HL-60 (cell line): ENCODE measurements around the gene ZSCAN12.

Experiments
- DNase-seq, 2 experiments: peaks; one replicate each; pipeline ENCODE4 v3.0.0-alpha.2; 2010 to 2020; ENCODE audit warnings: low read depth in 1 of 2, low spot score in 1 of 2
- H3K27ac ChIP-seq: fragments of 250-450 bp; sonication (Bioruptor Pico); replicated peaks from 2 replicates; pipeline ENCODE4 v1.5.1; 2020; ENCODE audit warnings: mild to moderate bottlenecking, moderate library complexity
- H3K27me3 ChIP-seq: fragments of 250-450 bp; sonication (Bioruptor Pico); 2 replicates; pipeline ENCODE4 v1.5.1; 2021; ENCODE audit warnings: mild to moderate bottlenecking, moderate library complexity; ENCODE audit not compliant: insufficient read depth, poor library complexity, severe bottlenecking
- H3K4me3 ChIP-seq: replicated peaks from 2 replicates; pipeline ENCODE4 v1.5.1; 2011; ENCODE audit warnings: mild to moderate bottlenecking, control low read depth, low read length; ENCODE audit not compliant: insufficient read depth
- GABPA ChIP-seq: IDR thresholded peaks from 2 replicates; pipeline ENCODE4 v1.6.1; 2012; ENCODE audit warnings: low read depth
- POLR2AphosphoS5 ChIP-seq: IDR thresholded peaks from 2 replicates; pipeline ENCODE4 v1.6.1; 2012; ENCODE audit warnings: low read depth
- SPI1 ChIP-seq: IDR thresholded peaks from 2 replicates; pipeline ENCODE4 v1.6.1; 2012; ENCODE audit warnings: low read depth, mild to moderate bottlenecking, borderline replicate concordance
- TF ChIP-seq, protein P1 (sequence below): IDR thresholded peaks from one replicate; pipeline ENCODE4 v1.5.1; 2011; ENCODE audit warnings: low read length, control low read depth, inconsistent platforms; ENCODE audit not compliant: insufficient read depth
- TF ChIP-seq, protein P2 (sequence below): IDR thresholded peaks from 2 replicates; pipeline ENCODE4 v1.6.1; 2012; ENCODE audit warnings: low read depth; ENCODE audit not compliant: insufficient replicate concordance

Gene ZSCAN12

DNA sequence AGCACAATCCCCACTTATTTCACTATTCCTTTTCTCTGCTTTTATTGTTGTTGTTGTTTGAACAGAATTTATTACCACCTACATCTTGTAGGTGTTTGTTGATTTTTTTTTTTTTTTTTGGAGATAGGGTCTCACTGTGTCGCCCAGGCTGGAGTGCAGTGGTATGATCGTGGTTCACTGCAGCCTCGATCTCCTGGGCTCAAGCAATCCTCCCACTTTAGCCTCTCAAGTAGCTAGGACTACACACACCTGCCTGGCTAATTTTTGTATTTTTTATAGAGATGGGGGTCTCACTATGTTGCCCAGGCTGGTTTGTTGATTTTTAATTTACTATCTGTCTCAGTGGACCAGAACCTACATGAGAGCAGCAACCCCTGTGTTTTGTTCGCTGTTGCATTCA lies 3.6 kb downstream of the ZSCAN12 start:
- no peak for DNase-seq
- H3K27me3 ChIP-seq: no peaks in the 10 kb centered on the region
- TF ChIP-seq SPI1: no peak
- TF ChIP-seq, protein P1, sequence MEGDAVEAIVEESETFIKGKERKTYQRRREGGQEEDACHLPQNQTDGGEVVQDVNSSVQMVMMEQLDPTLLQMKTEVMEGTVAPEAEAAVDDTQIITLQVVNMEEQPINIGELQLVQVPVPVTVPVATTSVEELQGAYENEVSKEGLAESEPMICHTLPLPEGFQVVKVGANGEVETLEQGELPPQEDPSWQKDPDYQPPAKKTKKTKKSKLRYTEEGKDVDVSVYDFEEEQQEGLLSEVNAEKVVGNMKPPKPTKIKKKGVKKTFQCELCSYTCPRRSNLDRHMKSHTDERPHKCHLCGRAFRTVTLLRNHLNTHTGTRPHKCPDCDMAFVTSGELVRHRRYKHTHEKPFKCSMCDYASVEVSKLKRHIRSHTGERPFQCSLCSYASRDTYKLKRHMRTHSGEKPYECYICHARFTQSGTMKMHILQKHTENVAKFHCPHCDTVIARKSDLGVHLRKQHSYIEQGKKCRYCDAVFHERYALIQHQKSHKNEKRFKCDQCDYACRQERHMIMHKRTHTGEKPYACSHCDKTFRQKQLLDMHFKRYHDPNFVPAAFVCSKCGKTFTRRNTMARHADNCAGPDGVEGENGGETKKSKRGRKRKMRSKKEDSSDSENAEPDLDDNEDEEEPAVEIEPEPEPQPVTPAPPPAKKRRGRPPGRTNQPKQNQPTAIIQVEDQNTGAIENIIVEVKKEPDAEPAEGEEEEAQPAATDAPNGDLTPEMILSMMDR: no peak
- TF ChIP-seq, protein P2, sequence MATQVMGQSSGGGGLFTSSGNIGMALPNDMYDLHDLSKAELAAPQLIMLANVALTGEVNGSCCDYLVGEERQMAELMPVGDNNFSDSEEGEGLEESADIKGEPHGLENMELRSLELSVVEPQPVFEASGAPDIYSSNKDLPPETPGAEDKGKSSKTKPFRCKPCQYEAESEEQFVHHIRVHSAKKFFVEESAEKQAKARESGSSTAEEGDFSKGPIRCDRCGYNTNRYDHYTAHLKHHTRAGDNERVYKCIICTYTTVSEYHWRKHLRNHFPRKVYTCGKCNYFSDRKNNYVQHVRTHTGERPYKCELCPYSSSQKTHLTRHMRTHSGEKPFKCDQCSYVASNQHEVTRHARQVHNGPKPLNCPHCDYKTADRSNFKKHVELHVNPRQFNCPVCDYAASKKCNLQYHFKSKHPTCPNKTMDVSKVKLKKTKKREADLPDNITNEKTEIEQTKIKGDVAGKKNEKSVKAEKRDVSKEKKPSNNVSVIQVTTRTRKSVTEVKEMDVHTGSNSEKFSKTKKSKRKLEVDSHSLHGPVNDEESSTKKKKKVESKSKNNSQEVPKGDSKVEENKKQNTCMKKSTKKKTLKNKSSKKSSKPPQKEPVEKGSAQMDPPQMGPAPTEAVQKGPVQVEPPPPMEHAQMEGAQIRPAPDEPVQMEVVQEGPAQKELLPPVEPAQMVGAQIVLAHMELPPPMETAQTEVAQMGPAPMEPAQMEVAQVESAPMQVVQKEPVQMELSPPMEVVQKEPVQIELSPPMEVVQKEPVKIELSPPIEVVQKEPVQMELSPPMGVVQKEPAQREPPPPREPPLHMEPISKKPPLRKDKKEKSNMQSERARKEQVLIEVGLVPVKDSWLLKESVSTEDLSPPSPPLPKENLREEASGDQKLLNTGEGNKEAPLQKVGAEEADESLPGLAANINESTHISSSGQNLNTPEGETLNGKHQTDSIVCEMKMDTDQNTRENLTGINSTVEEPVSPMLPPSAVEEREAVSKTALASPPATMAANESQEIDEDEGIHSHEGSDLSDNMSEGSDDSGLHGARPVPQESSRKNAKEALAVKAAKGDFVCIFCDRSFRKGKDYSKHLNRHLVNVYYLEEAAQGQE: no peak
- no peak for TF ChIP-seq POLR2AphosphoS5
- TF ChIP-seq GABPA: no peak
- no peak overlapping the region for H3K4me3 ChIP-seq
- no peak overlapping the region for H3K27ac ChIP-seq

DNA sequence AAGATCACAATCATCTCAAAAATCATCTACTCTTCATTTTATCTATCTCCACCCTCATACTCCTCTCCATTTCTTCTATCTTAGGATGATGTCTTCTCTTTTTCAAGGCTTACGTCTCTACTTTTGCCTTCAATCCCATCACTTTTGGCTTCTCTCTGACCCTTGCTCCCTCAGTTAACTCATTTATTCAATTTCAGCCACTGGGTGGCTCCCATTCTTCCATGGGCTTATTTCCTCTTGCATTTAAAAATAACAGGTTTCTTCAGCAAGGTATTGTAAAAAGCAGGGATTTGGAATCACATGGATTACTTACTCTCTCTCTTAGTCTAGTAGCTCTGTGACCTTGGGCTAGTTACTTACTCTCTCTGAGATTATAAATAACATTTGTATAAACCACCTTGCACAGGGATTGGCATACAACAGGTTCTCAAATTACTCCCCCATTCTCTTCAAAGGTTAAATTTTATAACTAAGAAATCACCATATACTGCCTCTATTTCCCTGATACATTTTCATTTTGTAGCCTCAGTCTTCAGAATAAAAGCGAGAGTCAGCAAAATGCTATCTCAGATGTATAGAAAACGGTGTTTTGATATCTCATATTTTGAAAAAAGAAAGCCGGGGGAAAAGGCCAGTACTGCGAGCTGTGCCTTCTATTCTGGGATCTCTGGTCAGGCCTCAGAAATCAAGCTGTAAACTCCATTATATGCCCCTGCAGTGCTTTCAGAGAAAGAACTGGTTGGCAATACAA lies 5.5 kb downstream of the ZSCAN12 start:
- no peak overlapping the region for H3K4me3 ChIP-seq
- no peaks in the 10 kb centered on the region for H3K27me3 ChIP-seq
- no peak for DNase-seq
- TF ChIP-seq GABPA (no peak), POLR2AphosphoS5 (no peak)
- H3K27ac ChIP-seq: no peak overlapping the region

DNA sequence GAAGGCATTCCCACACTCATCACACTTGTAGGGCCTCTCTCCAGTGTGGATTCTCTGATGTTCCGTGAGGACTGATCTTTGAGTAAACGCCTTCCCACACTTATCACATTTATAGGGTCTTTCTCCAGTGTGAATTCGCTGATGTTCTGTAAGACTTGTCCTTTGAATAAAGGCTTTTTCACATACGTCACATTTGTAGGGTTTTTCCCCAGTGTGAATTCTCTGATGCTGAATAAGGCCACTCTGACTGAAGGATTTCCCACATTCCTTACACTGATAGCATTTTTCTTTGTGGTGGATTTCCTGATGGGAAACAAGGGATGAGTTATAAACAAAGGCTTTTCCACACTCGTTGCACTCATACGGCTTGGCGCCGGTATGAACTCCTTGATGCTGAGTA lies 8.9 kb downstream of the ZSCAN12 start:
- no peaks in the 10 kb centered on the region for H3K27me3 ChIP-seq
- TF ChIP-seq, protein P2: no peak
- TF ChIP-seq, protein P1: no peak
- no peak overlapping the region for H3K27ac ChIP-seq
- H3K4me3 ChIP-seq: no peak overlapping the region
- no peak for DNase-seq

DNA sequence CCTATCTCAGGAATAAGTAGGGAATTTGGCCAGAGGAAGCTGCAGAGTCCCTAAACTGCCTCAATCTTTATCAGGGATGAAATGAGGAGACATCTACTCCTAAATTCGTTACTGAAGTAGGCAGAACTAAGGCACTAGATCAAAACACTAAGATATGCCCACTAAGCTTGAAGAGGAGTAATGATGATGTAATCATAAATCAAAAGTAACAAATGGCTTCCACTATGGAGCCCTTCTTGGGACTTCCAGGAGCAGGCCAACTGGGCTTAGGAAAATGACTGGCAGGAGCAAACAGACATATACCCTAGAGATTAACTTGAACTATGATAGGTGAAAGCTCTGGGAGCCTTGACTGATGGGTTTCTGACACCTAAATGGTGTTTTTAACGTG lies 15.4 kb downstream of the ZSCAN12 start:
- no peaks in the 10 kb centered on the region for H3K27me3 ChIP-seq
- no peak overlapping the region for H3K27ac ChIP-seq
- DNase-seq: no peak
- TF ChIP-seq GABPA (no peak), POLR2AphosphoS5 (no peak), SPI1 (no peak)
- TF ChIP-seq, protein P1: no peak
- TF ChIP-seq, protein P2: no peak
- no peak overlapping the region for H3K4me3 ChIP-seq
